ENCODE results near the gene UGDH.

UGDH gene

GRCh38 chr4:39527296-39528060 lies at the start of gene UGDH:
Gene UGDH, minus strand, starts transcription at chr4:39527439. Its CDS starts 5,927 bp downstream, at chr4:39521512.
- TF ChIP-seq CTCF (IDR thresholded peaks at IDR 0.05; ENCODE audit: low read depth, low read length, missing control alignments): peak; percentile 3
- Histone ChIP-seq H3K27me3 (replicated peaks) (no peaks in the 10 kb centered on the region), H3K36me3 (replicated peaks) (no peaks in the 10 kb centered on the region), H3K4me3 (ENCODE audit: low read depth, low read length) (peak within 1 kb of the TSS; percentile 91), H3K27ac (peak within 1 kb of the TSS; percentile 95)
- peak; percentile 97 for DNase-seq
- in situ Hi-C loops (cut with HindIII; ENCODE audit: low pct_ligation_motif_present, low sequenced_read_pairs): no loop called here

- TF ChIP-seq CTCF (IDR thresholded peaks at IDR 0.05; ENCODE audit: low read depth, low read length, missing control alignments): no peak
- Histone ChIP-seq H3K4me3 (ENCODE audit: low read depth, low read length) (no peak overlapping the region), H3K27me3 (replicated peaks) (no peaks in the 10 kb centered on the region), H3K36me3 (replicated peaks) (no peaks in the 10 kb centered on the region), H3K27ac (no peak overlapping the region)
- in situ Hi-C loops (cut with HindIII; ENCODE audit: low pct_ligation_motif_present, low sequenced_read_pairs): no loop called here
- DNase-seq: no peak
Measured at GRCh38 chr4:39574946-39575345, 47.7 kb upstream of the UGDH start.

DNA sequence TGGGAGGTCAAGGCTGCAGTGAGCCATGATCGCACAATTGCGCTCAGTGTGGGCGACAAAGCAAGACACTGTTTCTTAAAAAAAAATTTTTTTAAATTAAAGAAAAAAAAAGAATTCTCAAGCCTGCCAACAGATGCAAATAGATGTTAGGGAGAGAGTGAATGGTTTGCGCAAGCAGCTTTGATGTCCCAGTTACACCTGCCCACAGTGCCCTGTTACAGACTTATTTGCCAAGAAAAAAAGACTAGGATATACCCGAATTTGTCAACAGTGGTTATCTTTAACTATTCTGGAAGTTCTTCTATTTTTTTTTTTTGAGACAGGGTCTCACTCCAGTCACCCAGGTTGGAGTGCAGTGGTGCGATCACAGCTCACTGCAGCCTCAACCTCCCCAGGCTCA lies 44.3 kb upstream of the UGDH start:
- in situ Hi-C loops (cut with HindIII; ENCODE audit: low pct_ligation_motif_present, low sequenced_read_pairs): no loop called here
- H3K4me3 ChIP-seq (ENCODE audit: low read depth, low read length): no peak overlapping the region
- H3K27ac ChIP-seq: no peak overlapping the region
- H3K36me3 ChIP-seq (replicated peaks): no peaks in the 10 kb centered on the region
- no peaks in the 10 kb centered on the region for H3K27me3 ChIP-seq (replicated peaks)
- no peak for DNase-seq
- no peak for TF ChIP-seq CTCF (IDR thresholded peaks at IDR 0.05; ENCODE audit: low read depth, low read length, missing control alignments)

GRCh38 chr4:39571054-39571453 lies 43.8 kb upstream of the UGDH start:
- Histone ChIP-seq H3K36me3 (replicated peaks) (no peaks in the 10 kb centered on the region), H3K4me3 (ENCODE audit: low read depth, low read length) (no peak overlapping the region), H3K27ac (no peak overlapping the region), H3K27me3 (replicated peaks) (no peaks in the 10 kb centered on the region)
- in situ Hi-C loops (cut with HindIII; ENCODE audit: low pct_ligation_motif_present, low sequenced_read_pairs): no loop called here
- no peak for TF ChIP-seq CTCF (IDR thresholded peaks at IDR 0.05; ENCODE audit: low read depth, low read length, missing control alignments)
- no peak for DNase-seq

DNA sequence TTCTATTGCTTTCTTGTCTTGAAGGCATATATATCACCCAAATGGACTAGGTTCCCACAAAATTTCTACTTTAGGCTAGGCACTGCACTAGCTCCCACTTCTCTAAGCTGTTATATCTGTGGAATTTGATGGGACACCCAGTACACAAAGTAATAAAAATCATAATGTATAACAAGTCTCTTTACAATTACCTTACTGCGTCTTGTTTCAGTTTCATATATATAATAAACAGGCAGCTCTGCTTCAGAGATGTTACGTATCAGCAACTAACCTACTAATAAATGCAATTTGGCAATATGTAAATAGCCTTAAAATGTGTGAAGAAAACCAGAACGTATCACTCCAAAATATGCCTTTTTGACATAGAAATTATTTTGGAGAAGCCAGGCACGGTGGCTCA lies 42.0 kb upstream of the UGDH start:
- no peak for TF ChIP-seq CTCF (IDR thresholded peaks at IDR 0.05; ENCODE audit: low read depth, low read length, missing control alignments)
- DNase-seq: no peak
- Histone ChIP-seq H3K4me3 (ENCODE audit: low read depth, low read length) (no peak overlapping the region), H3K27ac (no peak overlapping the region), H3K27me3 (replicated peaks) (no peaks in the 10 kb centered on the region), H3K36me3 (replicated peaks) (no peaks in the 10 kb centered on the region)
- in situ Hi-C loops (cut with HindIII; ENCODE audit: low pct_ligation_motif_present, low sequenced_read_pairs): no loop called here

DNA sequence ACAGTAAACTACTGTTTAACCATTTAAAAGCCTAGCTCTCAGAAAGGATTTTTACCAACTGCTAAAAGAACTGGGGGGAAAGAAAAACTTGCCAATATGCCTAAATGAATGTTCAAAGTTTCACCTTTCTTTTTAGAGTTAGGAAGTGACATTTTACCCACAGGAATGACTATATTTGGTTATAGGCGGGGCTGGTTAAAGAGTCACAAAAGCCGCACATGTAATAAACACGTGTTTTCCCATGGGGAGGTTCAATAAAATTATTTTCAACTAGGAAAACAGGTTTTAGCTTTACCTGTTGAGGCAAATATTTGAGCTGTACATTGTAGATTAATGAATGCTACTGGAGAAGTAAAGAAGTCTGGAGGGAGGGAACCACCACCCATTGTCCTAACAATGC lies 41.6 kb upstream of the UGDH start:
- H3K27me3 ChIP-seq (replicated peaks): no peaks in the 10 kb centered on the region

More for the DNA sequence above, 41.6 kb upstream of the UGDH start:
- DNase-seq: no peak
- in situ Hi-C loops (cut with HindIII; ENCODE audit: low pct_ligation_motif_present, low sequenced_read_pairs): no loop called here
- Histone ChIP-seq H3K27ac (no peak overlapping the region), H3K36me3 (replicated peaks) (no peaks in the 10 kb centered on the region), H3K4me3 (ENCODE audit: low read depth, low read length) (no peak overlapping the region)
- no peak for TF ChIP-seq CTCF (IDR thresholded peaks at IDR 0.05; ENCODE audit: low read depth, low read length, missing control alignments)
